CD4-positive, alpha-beta T cell treated with Interleukin-12 subunit alpha and Interleukin-12 subunit beta, for 1 hour (primary cell): ENCODE measurements around the gene CMSS1.

Experiments used
- DNase-seq: peaks from one replicate; pipeline ENCODE4 v3.0.0-alpha.2; 2020

Gene CMSS1

DNA sequence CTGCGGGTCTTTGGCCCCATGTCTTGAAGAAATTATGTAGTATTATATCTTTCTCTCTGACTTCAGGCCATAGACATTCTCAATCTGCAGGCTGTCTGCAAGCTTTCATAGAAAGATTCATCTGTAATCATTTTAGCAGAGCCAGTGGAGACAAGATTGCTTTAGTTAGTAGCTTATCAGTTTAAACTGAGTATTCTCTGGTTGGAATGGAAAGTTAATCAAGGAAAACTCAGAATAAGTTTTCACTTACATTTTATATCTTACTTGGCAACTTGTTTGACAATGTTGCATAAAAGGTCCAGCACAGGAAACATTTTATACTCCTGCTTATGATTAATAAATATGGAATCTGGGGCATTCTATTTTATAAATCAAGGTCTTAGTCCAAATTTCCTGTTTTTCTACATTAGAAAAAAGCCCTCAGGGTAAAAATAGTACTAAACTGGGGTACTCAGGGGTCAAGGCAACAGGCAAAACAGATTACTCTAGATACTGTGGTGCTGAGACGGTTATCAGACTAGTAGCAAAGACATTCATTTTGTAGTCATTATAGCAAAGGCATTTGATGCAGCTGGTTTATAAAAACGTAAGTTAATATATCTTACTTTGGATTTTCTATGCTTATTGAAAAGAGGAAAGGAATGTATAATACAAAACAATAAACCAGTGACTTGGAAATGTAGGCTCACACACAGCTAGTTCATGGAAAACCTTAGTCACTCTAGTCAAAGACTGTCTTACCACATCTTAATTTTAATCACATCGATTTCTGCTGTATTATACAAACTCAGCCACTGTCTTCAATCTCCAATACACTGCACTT, 341.9 kb downstream of the CMSS1 start:
- DNase-seq: no peak

DNA sequence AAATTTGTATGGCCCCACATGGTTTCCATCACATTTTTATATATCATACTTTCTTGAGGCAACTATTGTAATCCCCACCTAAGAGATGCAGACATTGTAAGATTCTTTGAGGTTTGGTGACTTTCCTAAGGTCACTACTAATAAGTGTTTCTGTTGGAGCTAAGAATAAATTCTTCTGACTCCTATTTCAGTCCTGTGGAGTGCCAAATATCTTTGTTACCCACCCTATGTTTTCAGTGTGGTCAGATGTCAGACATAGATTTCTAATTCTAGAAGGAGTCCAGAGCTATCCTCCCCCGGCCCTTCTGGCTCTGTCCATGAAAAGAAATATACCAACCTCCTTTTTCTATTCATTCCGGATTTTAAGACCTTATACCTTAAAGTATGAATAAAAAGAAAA, 342.9 kb downstream of the CMSS1 start:
- no peak for DNase-seq

DNA sequence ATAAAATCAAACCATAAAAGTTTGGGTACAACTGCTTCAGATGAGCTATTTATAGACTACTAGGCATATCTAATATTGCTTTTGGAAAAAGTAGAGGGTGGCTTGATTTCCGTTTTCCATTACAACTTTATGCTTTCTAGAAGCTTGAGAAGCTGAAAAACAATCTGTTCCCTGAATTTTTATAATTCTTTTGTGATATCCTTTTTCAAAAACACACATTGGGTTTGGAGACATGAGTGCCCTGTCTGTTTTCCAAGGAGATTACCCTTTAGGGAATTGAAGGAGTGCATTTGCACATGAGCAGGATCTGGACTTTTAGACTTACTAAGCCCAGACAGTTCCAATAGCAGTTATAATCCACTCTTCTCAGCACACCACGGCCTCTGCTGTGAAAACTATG, 346.1 kb downstream of the CMSS1 start:
- DNase-seq: no peak

DNA sequence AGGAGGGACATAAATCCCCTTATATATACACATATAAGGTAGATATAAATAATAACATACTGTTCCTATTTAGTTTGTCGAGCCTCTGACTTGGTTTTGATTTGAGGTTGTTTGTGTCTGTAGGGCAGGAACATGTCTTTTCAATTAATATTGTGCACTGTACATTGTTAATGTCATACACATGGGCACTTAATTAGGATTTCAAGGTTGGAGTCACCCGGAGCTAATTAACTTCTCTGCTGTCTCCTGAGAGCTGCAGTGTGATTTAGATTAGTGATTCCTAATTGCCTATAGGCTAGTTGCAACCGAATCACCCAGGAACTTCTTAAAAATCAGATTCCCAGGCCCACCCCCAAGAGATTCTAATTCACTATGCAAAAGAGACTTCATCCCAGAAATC, 347.1 kb downstream of the CMSS1 start:
- DNase-seq: no peak

DNA sequence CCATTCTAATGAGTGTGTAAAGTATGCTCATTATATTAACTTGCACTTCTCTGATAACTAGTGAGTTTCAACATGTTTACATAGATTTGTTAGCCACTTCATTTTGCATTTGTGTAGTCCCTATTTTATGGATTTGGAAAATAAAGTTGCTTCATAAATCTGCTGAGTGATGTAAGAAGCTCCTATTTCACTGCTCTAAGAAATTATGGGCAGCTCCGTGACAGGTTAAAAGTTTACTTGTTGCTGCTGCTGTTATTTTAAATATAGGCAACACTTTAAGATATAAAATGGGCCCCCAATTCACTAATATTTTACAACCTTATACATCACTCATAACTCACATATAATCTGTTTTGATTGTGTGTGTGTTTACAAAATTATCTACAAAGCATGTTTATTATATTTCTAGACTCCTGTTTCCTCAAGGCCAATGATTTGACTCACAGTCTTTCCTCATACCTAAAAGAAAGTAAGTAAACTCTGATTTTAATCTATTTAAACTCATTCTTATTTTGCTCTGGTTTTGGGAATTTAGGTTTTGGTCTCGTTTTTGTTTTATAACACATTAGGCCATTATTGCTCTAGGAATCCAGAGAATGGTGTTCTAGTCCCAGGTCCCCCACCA, 348.4 kb downstream of the CMSS1 start:
- DNase-seq: no peak

DNA sequence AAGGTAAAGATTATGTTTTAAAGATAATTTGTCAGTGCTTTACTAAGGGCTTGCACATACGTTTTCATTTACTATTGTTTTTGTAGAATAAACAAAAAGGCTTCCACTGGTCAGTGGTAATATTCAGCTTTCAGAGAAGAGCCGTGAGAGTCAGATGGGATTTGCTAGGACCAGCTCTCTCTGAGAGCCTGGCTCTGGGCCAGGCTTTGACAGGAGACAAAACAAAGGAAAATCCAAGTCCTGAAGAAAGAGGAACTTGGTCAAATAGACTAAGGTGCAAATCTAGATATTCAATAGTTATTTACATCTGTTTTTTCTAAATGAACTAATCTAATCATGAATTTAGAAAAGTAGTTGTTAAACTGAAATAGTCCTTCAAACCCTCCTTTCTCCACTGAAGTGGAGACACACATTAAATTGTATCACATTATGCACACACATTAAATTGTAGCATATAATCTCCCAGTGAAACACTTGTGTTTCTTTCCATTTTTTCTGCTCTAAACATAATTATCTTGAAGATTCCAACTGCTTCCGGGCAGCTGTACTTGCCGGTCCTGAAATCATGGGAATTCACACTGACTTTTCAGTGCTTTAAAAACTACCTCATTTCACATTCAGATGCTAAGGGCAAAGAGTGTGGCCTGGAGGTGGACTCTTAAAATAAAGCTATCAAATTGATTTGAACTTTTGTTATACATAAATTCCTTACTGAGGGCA, 351.7 kb downstream of the CMSS1 start:
- no peak for DNase-seq

DNA sequence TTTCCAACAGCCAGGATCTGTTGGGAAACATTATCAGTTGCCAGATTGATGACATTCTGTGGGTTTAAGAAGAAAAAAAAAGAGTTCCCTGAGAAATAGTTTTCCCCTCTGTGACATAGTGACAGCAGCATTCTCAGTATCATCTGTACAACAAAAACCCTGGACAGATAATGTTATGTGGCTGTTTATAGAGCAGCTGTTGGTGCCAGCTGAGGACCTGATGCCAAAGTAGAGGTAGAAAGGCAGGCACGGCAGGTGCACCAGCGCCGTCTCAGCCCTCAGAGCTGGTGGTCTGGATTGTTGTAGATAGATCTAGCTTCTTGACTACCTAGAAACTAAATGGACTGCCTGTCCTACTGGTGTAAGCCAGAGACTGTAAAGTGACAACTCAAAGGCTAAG, 352.8 kb downstream of the CMSS1 start:
- no peak for DNase-seq

DNA sequence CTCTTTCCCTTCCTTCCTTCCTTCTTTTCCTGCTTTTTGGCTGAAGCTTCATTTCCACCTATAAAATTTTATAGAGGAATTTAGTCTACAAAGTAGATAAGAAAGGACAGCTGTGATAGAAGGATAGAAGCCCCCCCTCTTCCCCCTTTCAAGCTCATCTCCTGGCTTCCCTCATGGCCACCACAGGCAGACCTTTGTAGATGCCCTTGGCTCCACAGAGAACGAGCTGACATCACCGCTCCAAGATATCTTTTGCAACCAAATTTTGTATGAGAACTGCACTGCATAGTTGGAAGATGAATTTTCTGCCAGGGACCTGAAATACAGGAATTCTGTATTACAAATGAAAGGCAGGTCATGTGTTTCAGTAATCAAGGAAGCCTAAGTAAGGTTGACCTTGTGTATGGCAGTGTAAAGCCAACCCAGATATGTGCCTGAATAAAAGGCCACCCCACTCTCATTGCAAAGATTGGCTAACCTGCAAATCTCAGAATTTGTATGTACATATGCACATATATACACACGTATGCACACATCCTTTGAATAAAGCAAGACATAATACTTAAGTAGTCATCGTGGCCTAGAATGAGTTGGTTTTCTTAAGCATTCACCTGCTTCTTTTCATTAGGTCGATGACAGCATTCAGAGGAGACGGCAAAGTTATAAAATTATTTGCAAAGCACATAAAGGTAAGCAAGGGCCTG, 353.7 kb downstream of the CMSS1 start:
- DNase-seq: no peak

DNA sequence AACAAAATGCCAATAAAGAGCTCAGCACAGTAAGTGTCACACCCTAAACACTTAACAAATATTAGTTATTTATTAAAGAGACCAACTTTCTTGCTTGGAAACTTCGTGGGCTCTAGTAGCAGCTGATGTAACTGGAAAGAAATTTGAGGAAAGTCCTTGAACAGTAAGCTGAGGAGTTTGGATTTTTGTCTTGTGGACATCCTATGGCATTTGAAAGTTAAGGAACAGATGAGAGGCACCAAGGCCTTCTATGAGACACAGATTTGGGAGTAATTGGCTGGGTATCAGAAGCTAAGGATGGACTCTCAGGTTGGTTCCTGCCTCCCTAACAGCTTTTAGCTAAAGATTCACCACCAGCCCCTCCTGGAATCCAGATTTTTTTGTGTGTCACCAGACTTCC, 356.3 kb downstream of the CMSS1 start:
- no peak for DNase-seq

DNA sequence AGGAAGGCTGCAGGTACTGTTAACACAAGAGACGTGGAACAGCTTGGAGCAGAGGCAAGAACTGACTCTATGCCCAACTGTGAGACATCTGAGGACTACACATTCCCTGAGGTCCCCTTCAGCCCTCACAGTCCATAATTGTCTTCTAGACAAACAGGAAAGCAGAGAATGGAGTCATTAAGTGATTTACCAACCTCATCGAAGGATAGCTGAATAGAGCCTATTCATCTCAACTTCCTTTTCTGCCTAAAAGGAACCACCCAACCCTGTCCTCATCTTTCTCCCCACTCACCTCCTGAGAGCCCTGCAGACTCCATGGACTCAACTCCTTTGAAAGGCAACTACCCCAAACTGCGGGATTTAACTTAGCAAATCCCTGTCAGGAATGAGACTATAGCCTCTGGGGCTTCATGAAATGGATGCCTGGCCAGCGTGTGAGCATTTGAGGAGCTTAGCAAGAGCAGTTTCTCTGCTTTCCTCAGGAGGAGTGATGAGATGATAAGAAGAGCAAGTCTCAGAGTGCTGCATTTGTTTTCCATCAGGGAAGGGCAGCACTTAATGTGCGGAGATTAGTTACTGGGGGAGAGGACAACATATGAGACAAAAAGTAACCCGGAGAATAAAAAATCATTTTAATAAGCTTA, 358.1 kb downstream of the CMSS1 start:
- no peak for DNase-seq

DNA sequence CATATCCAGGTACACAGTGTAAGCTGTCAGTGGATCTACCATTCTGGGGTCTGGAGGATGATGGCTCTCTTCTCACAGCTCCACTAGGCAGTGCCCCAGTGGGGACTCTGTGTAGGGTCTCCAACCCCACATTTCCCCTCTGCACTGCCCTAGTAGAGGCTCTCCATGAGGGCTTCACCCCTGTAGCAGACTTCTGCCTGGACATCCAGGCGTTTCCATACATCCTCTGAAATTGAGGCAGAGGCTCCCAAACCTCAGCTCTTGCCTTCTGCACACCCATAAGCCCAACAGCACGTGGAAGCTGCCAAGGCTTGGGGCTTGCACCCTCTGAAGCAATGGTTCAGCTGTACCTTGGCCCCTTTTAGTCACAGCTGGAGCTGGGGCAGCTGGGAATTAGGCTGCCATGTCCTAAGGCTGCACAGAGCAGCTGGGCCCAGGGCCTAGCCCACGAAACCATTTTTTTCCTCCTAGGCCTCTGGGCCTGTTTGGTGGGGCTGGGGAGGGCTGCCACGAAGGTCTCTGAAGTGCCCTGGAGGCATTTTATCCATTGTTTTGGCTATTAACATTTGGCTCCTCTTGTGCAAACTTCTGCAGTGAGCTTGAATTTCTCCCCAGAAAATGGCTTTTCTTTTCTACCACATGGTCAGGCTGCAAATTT, 362.2 kb downstream of the CMSS1 start:
- no peak for DNase-seq

DNA sequence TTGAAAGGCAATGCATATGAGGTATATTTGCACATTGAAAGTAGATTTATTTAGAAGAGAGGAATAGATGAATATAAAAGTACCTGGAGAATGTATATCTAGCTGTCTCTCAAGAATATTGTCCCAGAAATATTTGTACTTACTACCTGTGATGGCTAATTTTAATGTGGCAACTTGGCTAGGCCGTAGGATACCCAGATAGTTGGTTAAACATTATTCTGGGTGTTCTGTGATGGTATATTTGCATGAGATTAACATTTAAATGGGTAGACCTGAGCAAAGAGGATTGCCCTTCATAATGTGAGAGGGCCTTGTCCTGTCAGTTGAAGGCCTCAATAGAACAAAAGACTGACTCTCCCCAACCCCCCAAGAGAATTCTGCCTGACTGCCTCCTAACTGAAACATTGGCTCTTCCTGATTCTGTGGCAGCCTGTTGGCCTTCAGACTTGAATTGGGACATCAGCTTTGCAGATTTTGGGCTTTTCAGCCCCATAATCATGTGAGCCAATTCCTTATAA, 366.0 kb downstream of the CMSS1 start:
- no peak for DNase-seq

DNA sequence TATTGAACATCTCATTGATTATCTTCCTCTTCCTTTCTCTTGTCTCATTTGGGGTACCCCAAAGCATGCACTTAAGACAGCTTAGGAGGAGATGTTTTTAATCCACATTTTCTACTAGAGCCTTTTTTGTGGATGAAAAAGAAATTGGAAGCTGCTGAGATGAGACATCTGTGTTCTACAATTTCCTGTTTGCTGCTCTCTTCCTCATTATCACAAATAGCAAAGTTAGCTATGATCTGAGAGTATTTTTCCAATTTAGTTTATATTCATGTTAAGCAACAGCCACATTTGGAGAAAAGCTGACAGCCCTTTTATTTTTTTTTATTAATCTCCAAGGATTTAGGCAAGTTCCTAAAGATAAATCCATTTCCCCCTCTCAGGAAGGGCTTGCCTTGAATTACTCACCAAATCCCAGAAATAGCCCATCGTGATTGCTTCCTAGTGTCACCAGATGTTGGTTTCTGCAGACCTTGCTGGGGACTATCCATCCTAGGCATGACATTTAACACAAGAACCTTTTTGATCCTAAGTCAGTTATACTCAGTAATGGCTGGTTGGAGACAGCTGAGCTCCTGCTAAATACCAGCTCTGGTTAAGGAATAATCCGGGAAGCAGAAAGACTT, 367.4 kb downstream of the CMSS1 start:
- no peak for DNase-seq

DNA sequence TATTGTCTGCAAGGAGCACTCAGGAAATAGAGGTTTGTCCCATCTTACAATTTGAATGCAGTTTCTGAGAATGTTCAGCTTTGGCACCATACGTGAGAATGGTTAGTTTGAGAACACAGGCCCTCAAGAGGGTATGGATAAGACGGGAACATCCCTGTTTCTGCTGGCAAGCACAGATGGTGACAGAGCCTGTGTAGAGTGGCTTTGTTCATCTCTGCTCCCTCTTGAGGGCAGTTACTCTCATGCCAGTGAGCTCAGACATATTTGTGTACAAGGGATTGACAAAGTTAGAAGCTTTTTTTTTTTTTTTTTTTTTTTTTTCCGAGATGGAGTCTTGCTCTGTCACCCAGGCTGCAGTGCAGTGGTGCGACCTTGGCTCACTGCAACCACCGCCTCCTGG, 368.2 kb downstream of the CMSS1 start:
- DNase-seq: no peak

DNA sequence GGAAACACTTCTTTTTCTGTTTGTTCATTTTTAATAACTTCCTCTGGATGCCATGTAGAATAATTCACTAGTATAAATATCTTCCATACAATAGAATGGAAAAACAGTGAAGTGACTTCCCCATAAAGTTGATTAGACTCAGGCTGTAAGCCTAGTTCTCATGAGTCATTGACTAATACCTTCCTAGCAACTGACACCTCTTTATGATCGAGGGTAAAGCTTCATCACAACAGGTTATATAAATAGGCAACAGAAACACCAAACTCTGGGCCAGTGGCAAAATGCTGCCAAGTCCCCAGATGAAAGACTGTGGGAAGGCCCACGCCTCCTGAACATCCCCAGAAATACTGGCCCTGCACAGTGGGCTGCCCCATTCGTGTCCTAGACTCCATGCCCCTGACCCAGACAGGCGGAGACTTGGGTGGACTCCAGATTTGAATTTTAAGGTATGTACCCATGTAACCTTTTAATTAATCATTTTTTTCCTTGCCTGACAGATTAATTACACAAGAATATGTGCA, 371.8 kb downstream of the CMSS1 start:
- DNase-seq: no peak

DNA sequence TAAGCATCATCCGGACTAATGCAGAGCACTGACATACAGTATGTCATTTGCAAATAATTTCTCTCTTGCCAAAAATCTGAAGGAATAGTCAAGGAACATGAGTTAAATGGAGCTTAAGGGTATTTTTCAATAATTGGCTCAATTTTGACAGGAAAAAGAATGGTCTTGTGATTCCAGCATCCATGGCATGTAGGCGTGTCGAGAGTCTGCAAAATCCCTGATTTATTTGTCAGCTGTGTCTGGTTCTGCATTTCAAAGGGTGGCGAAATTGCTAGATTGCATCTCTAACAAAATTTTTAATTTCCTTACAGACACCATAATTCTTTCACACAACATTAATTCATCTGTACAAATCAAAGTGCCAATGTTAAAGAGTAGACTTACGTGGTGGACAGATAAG, 377.7 kb downstream of the CMSS1 start:
- DNase-seq: no peak

DNA sequence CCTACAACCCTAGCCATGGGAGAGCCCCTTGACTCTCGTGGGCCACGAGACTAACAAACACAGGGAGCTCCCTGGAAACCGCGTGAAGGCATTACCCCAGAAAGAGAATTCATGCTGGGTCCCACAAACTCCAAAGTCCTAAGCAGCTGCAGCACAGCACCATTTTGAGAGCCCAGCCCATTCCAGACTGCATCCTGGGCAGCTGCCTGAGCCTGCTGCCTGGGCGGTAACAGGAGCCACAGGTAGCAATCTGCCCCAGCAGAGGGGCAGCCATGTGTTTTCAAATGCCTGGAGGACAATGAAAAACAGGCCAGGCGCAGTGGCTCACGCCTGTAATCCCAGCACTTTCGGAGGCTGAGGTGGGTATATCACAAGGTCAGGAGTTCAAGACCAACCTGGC, 380.2 kb downstream of the CMSS1 start:
- no peak for DNase-seq

DNA sequence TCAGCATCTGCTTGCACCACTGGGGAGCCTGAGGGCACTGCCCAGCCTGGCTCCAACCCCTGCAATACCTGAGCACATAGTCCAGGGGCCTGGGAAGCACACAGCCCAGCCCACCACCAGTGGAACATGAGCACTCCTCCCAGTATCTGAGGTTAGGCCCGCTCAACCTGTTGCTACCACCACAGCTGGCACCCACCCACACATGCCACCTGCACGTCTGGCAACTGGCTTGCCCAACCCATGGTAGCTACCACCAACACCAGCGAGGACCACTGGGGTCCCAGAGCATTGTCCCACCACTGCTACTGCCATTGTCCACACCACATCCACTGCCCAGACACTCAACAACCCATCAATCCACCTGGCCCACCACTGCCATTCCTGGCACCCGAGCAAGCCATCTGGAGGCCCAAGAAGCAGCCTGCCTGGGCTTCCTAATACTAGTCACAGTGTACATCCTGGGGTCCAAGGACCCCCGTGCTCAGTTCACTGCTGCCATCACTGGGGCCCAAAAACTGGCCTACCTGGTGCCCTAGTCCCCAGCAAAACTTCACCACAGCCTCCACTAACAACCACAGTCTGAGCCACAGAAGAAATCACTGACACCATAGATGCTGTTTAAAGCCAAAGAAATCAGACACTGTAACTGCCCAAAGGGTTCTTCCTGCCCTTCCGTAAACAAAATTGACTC, 381.1 kb downstream of the CMSS1 start:
- no peak for DNase-seq

DNA sequence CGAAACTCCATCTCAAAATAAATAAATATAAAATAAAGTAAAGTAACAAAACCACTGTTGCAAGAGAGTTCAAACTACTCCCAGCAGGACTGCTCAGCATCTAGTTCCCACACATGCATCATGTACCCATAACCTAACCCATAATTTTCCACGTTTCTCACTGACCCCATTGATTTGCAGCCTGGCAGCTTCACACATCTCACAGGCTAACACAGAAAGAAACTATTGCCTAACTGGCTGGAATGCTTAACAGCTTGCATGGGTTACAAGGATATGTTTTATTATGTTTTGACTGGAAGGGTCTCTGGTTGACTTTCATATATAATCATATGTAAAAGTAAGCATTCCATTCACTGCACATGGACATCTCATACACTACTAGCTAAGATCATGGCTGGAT, 387.5 kb downstream of the CMSS1 start:
- DNase-seq: no peak

DNA sequence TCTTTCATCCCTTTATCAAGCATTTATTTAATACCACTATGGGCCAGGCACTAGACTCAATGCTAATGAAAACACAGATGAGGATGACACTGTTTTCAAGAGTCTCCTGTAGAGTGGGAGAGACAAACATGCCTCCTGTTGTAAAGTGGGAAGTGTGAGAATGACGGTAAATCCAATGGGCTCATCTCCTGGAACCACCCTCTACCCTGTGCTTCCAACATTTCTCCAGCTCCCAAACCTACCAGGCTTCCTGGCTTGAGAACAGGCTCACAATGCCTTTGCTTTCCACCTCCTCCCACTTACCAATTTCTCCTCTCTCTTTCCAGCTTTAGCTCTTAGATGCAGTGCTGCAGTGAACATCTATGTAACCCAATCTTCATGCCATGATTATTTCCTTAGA, 389.0 kb downstream of the CMSS1 start:
- no peak for DNase-seq

DNA sequence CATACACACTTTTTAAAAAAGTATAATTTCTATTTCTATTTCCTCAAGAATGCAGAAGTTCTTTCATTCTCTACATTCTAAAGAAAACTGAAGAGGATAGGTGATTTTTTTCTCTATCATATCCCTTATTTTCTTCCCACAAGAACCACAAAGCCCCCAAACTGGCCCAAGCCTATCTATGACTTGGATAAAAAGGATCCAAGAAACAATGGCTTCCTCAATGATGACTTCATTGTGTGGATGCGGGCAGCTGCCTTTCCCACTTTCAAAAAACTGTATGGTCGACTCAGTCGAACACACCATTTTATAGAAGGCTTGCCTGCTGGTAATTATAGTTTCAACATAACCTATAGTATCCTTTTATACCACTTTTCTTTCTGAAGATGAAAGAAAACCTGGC, 390.2 kb downstream of the CMSS1 start:
- DNase-seq: no peak
